Prostate gland (tissue), 2 donors: ENCODE measurements around the gene C2CD4A. TPM values are rescaled to one million over a fixed set of nuclear protein-coding genes. Genes with fewer than 3 reads are reported as not detected.

Experiments
- DNase-seq: peaks from one replicate; pipeline ENCODE4 v3.0.0-alpha.2; 2019; ENCODE audit warnings: low spot score
- H3K27ac ChIP-seq, 2 donors: fragments of 200-600 bp; sonication (generic); 2 replicates each; pipeline ENCODE4 v1.5.1; 2017 to 2019
- H3K27me3 ChIP-seq: fragments of 200-600 bp; sonication (generic); replicated peaks from 2 replicates; pipeline ENCODE4 v1.5.1; 2019; ENCODE audit not compliant: insufficient read depth
- H3K36me3 ChIP-seq, 2 donors: fragments of 200-600 bp; sonication (generic); 1 replicate in 1 of 2; 2 replicates in 1 of 2; pipeline versions ENCODE4 v1.5.1 to v1.8.1; 2017 to 2019
- H3K4me1 ChIP-seq: fragments of 200-600 bp; sonication (generic); replicated peaks from 2 replicates; pipeline ENCODE4 v1.5.1; 2019
- H3K4me3 ChIP-seq, 2 donors: fragments of 200-600 bp; sonication (generic); 2 replicates each; pipeline ENCODE4 v1.5.1; 2017 to 2019
- H3K9me3 ChIP-seq: fragments of 200-600 bp; sonication (generic); 2 replicates; pipeline ENCODE4 v1.5.1; 2017
- POLR2A ChIP-seq: fragments of 450-650 bp; IDR thresholded peaks from one replicate; pipeline ENCODE4 v1.6.1; 2016; ENCODE audit warnings: antibody characterized with exemption, mild to moderate bottlenecking
- POLR2AphosphoS5 ChIP-seq: sonication (generic); formaldehyde crosslinking; IDR thresholded peaks from one replicate; pipeline ENCODE4 v1.6.1; 2017; ENCODE audit warnings: antibody characterized with exemption
- WGBS: methylation state at CpG from one replicate; pipeline ENCODE4 v1.1.5; 2018; 5-methylcytosine and 5-hydroxymethylcytosine counted together
- intact Hi-C: fragments of 100-400 bp; cut with DNase I; formaldehyde crosslinking; loops from one replicate; pipeline ENCODE4 v1.14.2; 2022
- total RNA-seq, 2 donors: library from RNA; depleted of rRNA; stranded (reverse); fragments of >200 nt; gene quantifications; one replicate each; pipeline ENCODE4 v1.1.0, GENCODE V29; 2016
- TF ChIP-seq, protein P1 (sequence below), 4 experiments: fragments of 200-600 bp in 2 of 4; fragments of 450-650 bp in 2 of 4; sonication (generic) in 2 of 4; IDR thresholded peaks; 1 replicate in 3 of 4; 2 replicates in 1 of 4; pipeline ENCODE4 v1.5.1; 2016 to 2019; ENCODE audit warnings: antibody characterized with exemption in 4 of 4, mild to moderate bottlenecking in 2 of 4, moderate library complexity in 2 of 4

C2CD4A gene
- total RNA-seq, 2 donors from 2014 or later = 0.28 to 0.36 TPM

DNA sequence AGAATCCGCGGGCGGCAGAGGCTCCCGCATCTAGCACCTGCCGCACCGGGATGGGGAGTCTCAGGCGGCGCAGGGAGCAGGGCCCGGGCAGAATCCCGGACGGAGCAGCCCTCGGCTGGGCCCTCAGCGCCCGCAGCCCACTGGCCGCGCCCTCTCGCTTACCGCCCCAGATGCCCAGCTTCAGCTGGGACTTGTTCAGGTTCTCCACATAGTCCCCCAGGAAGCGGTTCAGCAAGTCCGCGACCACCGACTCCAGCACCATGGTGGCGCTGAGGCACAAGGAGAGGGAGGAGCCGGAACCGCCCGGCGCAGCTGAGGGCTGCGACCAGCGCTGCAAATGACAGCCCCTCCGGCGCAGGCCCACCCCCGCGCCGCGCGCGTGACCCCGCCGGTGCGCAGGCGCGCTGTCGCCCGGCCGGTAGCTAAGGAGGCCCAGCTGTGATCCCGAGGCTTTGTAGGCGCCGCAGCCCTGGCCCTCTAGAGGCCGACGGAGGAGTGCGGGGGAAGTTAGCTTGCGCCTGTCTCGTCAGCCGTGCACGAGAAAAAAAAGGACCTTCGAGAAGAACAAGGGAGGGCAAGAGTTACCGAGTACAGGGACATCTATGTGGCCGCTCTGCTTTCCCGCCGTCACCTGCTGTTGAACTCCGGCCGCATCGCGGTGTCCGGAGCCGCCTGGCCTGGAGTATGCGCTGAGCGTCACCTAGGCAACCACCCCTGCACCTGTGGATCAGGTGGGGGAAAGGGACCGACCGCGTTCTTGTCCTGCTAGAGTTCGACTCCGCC lies 6.5 kb upstream of the C2CD4A start, which contains the start of gene VPS13C:
TSS of gene VPS13C (minus strand) at position 335 of the 783 bp plus-strand sequence. CDS start at position 262, 73 bp downstream.
- peak; percentile 88 for DNase-seq
- intact Hi-C loops = loop anchor here (10.0 kb wide), 1 partner anchor 186 kb away; no protein-coding TSS in a partner anchor
- WGBS = 0% methylated on average over 55 of the region's 73 CpGs

DNA sequence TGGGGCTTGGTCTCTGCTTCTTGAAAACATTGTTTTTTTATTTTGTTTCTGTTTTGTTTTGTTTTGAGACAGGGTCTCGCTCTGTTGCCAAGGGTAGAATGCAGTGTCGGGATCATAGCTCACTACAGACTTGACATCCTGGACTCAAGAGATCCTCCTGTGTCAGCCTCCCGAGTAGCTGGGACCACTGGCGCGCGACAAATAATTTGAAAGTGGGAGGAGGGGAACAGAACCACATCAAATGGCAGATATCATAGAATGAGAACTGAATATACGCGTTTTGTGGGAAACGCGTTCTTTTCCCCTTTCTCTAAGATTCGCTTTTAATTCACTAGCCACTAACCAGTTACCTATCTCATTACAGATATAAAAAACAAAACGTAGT lies 5.9 kb upstream of the C2CD4A start:
- no peaks in the 10 kb centered on the region for H3K27me3 ChIP-seq
- H3K36me3 ChIP-seq = no peaks in the 10 kb centered on the region
- WGBS = 12% methylated on average over 12 of the region's 12 CpGs
- peak overlapping the region; percentile 75 to 99 for H3K4me3 ChIP-seq
- no peaks in the 10 kb centered on the region for H3K9me3 ChIP-seq
- H3K4me1 ChIP-seq = no peaks in the 10 kb centered on the region
- no peak for DNase-seq
- intact Hi-C loops = loop anchor here (10.0 kb wide), 1 partner anchor 186 kb away; no protein-coding TSS in a partner anchor
- peak overlapping the region; percentile 89 to 95 for H3K27ac ChIP-seq
- TF ChIP-seq POLR2A (no peak), POLR2AphosphoS5 (no peak)
- TF ChIP-seq, protein P1, sequence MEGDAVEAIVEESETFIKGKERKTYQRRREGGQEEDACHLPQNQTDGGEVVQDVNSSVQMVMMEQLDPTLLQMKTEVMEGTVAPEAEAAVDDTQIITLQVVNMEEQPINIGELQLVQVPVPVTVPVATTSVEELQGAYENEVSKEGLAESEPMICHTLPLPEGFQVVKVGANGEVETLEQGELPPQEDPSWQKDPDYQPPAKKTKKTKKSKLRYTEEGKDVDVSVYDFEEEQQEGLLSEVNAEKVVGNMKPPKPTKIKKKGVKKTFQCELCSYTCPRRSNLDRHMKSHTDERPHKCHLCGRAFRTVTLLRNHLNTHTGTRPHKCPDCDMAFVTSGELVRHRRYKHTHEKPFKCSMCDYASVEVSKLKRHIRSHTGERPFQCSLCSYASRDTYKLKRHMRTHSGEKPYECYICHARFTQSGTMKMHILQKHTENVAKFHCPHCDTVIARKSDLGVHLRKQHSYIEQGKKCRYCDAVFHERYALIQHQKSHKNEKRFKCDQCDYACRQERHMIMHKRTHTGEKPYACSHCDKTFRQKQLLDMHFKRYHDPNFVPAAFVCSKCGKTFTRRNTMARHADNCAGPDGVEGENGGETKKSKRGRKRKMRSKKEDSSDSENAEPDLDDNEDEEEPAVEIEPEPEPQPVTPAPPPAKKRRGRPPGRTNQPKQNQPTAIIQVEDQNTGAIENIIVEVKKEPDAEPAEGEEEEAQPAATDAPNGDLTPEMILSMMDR (IDR thresholded peaks at IDR 0.05) = no peak

More for the DNA sequence above, 6.5 kb upstream of the C2CD4A start, which contains the start of gene VPS13C:
- peak within 1 kb of the TSS; percentile 75 to 99 for H3K4me3 ChIP-seq
- H3K27me3 ChIP-seq = no peaks in the 10 kb centered on the region
- TF ChIP-seq, protein P1 (IDR thresholded peaks at IDR 0.05) = peak; percentile 51 to 90 (median 82)
- TF ChIP-seq POLR2AphosphoS5 = peak; percentile 75
- peak; percentile 86 for TF ChIP-seq POLR2A
- no peaks in the 10 kb centered on the region for H3K4me1 ChIP-seq
- H3K27ac ChIP-seq = peak within 1 kb of the TSS; percentile 89 to 95
- no peaks in the 10 kb centered on the region for H3K9me3 ChIP-seq
- H3K36me3 ChIP-seq = no peaks in the 10 kb centered on the region

DNA sequence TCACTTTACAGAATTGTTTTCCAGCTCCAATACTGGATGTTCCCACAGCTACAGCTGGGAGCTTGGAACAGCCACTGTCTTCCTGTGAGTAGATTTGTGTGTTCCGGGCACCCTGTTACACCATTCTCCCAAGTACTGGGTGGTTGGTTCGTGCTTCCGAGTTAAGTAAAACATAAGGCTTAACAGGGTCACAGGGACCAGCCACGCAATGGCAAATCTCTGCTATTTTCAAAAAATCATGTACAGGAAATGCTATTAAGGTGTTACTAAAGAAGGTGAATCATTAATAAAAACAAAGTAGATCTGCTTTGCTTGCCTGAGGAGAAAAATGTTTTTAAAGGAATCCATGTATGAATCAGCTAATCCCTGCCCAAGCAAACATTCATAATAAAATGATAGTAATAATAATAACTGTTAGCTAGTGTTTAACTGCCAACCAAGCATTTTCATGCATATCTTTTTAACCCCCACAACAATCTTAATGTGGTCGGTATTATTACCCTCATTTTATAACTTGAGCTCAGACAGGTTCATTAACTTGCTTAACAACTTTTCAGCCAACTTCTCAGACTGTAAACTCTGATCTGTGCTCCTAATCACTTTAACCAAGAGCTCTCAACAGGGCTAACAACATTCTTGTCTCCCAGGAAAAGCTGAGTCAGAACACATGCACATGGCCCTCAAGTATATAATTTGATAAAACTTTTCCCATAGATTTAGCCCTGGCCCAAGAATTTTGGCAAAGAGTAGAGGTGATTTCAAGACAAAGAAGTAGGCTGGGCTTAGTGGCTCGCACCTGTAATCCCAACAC lies 2.7 kb upstream of the C2CD4A start:
- no peaks in the 10 kb centered on the region for H3K27me3 ChIP-seq
- TF ChIP-seq POLR2A (no peak), POLR2AphosphoS5 (no peak)
- TF ChIP-seq, protein P1 (IDR thresholded peaks at IDR 0.05) = no peak
- H3K4me3 ChIP-seq = no peak overlapping the region
- WGBS = 69% methylated on average over 6 of the region's 6 CpGs
- no peak for DNase-seq
- no peaks in the 10 kb centered on the region for H3K36me3 ChIP-seq
- H3K4me1 ChIP-seq = no peaks in the 10 kb centered on the region
- H3K9me3 ChIP-seq = no peaks in the 10 kb centered on the region
- intact Hi-C loops = loop anchor here (10.0 kb wide), 1 partner anchor 189 kb away; no protein-coding TSS in a partner anchor
- no peak overlapping the region for H3K27ac ChIP-seq

DNA sequence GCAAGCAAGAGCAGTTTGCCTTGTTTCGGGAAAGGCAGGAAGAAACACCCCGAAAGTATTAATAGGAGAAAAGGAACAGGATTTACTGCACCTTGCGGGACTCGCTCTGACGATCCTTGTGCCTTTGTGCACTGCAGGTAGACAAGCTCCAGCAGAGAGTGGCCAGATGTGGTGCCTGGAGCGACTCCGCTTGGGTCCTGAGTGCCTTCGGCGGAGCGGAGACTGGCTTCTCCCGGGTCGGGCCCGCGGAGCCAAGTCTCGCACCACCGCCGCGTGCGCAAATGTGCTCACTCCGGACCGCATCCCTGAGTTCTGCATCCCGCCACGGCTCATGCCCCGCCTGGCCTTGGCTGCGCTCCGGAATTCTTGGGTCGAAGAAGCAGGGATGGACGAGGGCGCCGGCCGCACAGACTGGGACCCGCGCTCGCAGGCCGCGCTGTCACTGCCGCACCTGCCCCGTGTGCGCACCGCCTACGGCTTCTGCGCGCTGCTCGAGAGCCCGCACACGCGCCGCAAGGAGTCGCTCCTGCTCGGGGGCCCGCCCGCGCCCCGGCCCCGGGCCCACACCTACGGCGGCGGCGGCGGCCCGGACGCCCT lies 769 bp downstream of the C2CD4A start:
- peak overlapping the region in 1 of 2 donors; percentile 1 for H3K27ac ChIP-seq
- H3K27me3 ChIP-seq = no peaks in the 10 kb centered on the region
- H3K4me3 ChIP-seq = peak overlapping the region; percentile 40 to 45
- no peaks in the 10 kb centered on the region for H3K9me3 ChIP-seq
- no peaks in the 10 kb centered on the region for H3K36me3 ChIP-seq
- H3K4me1 ChIP-seq = no peaks in the 10 kb centered on the region
- WGBS = 1% methylated on average over 25 of the region's 62 CpGs
- DNase-seq = peak; percentile 12
- intact Hi-C loops = loop anchor here (10.0 kb wide), 1 partner anchor 193 kb away; no protein-coding TSS in a partner anchor
- no peak for TF ChIP-seq POLR2A
- TF ChIP-seq POLR2AphosphoS5 = no peak
- TF ChIP-seq, protein P1 (IDR thresholded peaks at IDR 0.05) = no peak
